ENCODE data around the gene SH3RF2.

SH3RF2 gene

GRCh38 chr5:145931718-145932117 lies 4.7 kb upstream of the SH3RF2 start:
- Histone ChIP-seq H3K4me1 (peaks cover 0 to 16% (median 10%) of the 10 kb centered on the region in 4 donors), H3K36me3 (no peaks in the 10 kb centered on the region), H3K4me3 (no peak overlapping the region), H3K27ac (no peak overlapping the region), H3K9me3 (no peaks in the 10 kb centered on the region), H3K27me3 (no peaks in the 10 kb centered on the region)
- no peak for TF ChIP-seq CTCF (IDR thresholded peaks at IDR 0.05)
- DNase-seq: no peak
- intact Hi-C loops (cut with DNase I; ENCODE audit: low total_unique reads): no loop called here

GRCh38 chr5:145934276-145934675 lies 2.1 kb upstream of the SH3RF2 start:
- Histone ChIP-seq H3K4me3 (no peak overlapping the region), H3K27ac (no peak overlapping the region), H3K4me1 (peaks cover 0 to 41% (median 24%) of the 10 kb centered on the region in 4 donors), H3K27me3 (no peaks in the 10 kb centered on the region), H3K36me3 (no peaks in the 10 kb centered on the region), H3K9me3 (no peaks in the 10 kb centered on the region)
- TF ChIP-seq CTCF (IDR thresholded peaks at IDR 0.05): no peak
- DNase-seq: no peak
- intact Hi-C loops (cut with DNase I; ENCODE audit: low total_unique reads): no loop called here

DNA sequence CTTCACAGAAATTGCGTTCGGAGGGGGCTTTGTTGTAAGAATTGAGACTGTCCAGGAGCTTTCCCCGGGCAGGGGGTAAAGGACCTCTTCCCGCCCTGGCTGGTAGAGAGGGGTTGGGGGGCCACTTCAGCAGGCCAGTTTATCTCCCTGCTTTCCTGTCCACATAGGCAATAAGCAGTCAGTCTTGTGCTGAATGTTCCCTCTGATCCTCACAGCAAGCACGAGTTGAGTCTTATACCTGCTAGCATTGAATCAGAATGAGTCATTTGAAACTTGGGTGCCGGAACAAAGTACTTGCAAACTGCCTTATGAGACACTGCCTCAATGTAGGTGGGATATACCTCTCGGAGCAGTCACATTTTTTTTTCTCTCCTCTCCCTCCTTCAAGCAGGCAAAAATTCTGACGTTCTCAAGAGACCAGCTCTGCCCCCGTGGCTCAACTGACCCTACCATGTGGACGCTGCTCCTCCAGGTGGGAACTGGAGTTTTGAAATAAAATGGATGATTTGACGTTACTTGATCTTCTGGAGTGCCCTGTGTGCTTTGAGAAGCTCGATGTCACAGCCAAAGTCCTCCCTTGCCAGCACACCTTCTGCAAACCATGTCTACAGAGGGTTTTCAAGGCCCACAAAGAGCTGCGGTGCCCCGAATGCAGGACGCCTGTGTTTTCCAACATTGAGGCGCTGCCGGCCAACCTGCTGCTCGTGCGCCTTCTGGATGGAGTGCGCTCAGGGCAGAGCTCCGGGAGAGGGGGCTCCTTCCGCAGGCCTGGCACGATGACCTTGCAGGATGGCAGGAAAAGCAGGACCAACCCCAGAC lies 1.3 kb downstream of the SH3RF2 start:
- no peaks in the 10 kb centered on the region for H3K9me3 ChIP-seq
- H3K36me3 ChIP-seq: no peaks in the 10 kb centered on the region
- peak overlapping the region; percentile 10 to 52 for H3K4me3 ChIP-seq
- TF ChIP-seq CTCF (IDR thresholded peaks at IDR 0.05): no peak
- intact Hi-C loops (cut with DNase I; ENCODE audit: low total_unique reads): no loop called here
- DNase-seq: no peak
- peak overlapping the region; percentile 57 to 66 for H3K27ac ChIP-seq
- H3K4me1 ChIP-seq: peaks cover 0 to 43% (median 32%) of the 10 kb centered on the region in 4 donors
- H3K27me3 ChIP-seq: no peaks in the 10 kb centered on the region

- Histone ChIP-seq H3K4me3 (no peak overlapping the region), H3K27ac (peak overlapping the region in 1 of 2 donors; percentile 66), H3K27me3 (no peaks in the 10 kb centered on the region), H3K4me1 (peaks cover 0 to 43% (median 32%) of the 10 kb centered on the region in 4 donors), H3K9me3 (no peaks in the 10 kb centered on the region), H3K36me3 (no peaks in the 10 kb centered on the region)
- intact Hi-C loops (cut with DNase I; ENCODE audit: low total_unique reads): no loop called here
- no peak for DNase-seq
- no peak for TF ChIP-seq CTCF (IDR thresholded peaks at IDR 0.05)
Measured at GRCh38 chr5:145938776-145939539, 2.6 kb downstream of the SH3RF2 start.

GRCh38 chr5:145939540-145940065 lies 3.2 kb downstream of the SH3RF2 start:
- H3K4me3 ChIP-seq: no peak overlapping the region
- DNase-seq: no peak
- no peaks in the 10 kb centered on the region for H3K27me3 ChIP-seq
- H3K4me1 ChIP-seq: peaks cover 0 to 46% (median 32%) of the 10 kb centered on the region in 4 donors
- H3K9me3 ChIP-seq: no peaks in the 10 kb centered on the region
- TF ChIP-seq CTCF (IDR thresholded peaks at IDR 0.05): no peak
- no peak overlapping the region for H3K27ac ChIP-seq
- no peaks in the 10 kb centered on the region for H3K36me3 ChIP-seq
- intact Hi-C loops (cut with DNase I; ENCODE audit: low total_unique reads): no loop called here
